Frontal cortex (tissue), 4 donors: ENCODE data around the gene CHRM4. TPM values are rescaled to one million over a fixed set of nuclear protein-coding genes. Genes with fewer than 3 reads are reported as not detected.

ENCODE experiments used
- DNase-seq, 2 donors: peaks; one replicate each; pipeline ENCODE4 v3.0.0; 2012; ENCODE audit warnings: low spot score in 2 of 2
- FAIRE-seq: peaks from 2 replicates; lab custom pipeline; 2012; peaks lifted over from hg19 to GRCh38; lab: Jason Lieb, UNC
- small RNA-seq: library from RNA; depleted of rRNA; stranded (forward); fragments of <200 nt; gene quantifications from one replicate; pipeline ENCODE3, GENCODE V24; 2014
- total RNA-seq: library from RNA; depleted of rRNA; stranded (reverse); fragments of >200 nt; gene quantifications from one replicate; pipeline ENCODE4 v1.2.3, GENCODE V29; 2014
- donor health status: control.
- donor health status: control.
- donor health status: control.

The CHRM4 gene
- total RNA-seq, 1 donor from 2014 or later: 6.1 TPM

- DNase-seq (no peak), FAIRE-seq (no peak)
Measured at GRCh38 chr11:46336563-46337180, 54.9 kb downstream of the CHRM4 start.

- FAIRE-seq (no peak), DNase-seq (peak in 1 of 2 donors; percentile 46)
Measured at GRCh38 chr11:46335890-46336562, 55.5 kb downstream of the CHRM4 start.

DNA sequence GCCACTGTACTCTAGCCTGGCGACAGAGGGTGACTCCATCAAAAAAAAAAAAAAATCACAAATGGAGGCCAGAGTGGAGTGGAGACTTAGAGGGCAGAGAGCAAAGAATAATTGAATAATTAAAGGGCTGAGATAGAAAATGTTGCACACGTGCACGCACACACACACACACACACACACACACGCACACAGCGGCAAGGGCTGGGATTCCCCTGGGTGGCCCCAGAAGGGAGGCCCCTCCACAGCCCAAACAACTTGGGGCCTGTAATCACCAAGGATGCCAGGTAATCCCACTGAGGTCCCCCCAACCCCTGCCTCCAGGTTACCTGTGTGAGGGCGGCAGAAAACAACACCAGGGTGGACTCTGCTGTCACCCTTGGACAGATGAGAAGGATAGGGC is 56.3 kb downstream of the CHRM4 start:
- DNase-seq: no peak
- no peak for FAIRE-seq

DNA sequence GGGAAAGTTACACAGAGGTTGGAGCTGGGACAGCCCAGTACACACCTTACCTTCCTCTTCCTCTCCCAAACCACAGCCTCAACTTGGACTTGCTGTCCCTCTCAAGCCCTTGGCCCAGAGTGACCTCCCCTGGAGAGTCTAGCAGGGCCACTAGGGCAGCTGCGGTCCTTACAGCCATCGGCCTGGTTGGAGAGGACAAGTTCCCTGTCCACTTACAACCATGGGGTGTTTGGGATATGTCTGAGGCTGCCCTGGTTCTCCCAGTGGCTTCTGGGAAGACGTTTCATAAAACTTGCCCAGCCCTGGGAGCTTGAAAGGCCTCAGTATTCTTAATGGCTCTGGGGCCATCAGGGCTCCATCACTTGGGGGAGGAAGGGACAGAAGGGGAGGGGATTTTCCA is 57.4 kb downstream of the CHRM4 start:
- DNase-seq (no peak), FAIRE-seq (no peak)

Small RNA genes within 50 kb of the gene (small RNA-seq; reads per million reads assigned to genes)
- 0.08 reads per million for gene MIR4688

Other genes starting within 250 kb of the CHRM4 start
- 0.41 TPM for gene CREB3L1, start 114.1 kb downstream of the CHRM4 start, total RNA-seq
- gene DGKZ, start 44.3 kb downstream of the CHRM4 start, total RNA-seq: 43.2 TPM
- 11.4 TPM for gene MDK, start 10.1 kb downstream of the CHRM4 start, total RNA-seq
- gene AMBRA1, start 202.2 kb upstream of the CHRM4 start, total RNA-seq: 25.3 TPM
- 7.7 TPM for gene HARBI1, start 225.5 kb upstream of the CHRM4 start, total RNA-seq
- 47.7 TPM for gene ATG13, start 225.8 kb upstream of the CHRM4 start, total RNA-seq